Measurements from ENCODE around the gene MAPK12.

The MAPK12 gene

DNA sequence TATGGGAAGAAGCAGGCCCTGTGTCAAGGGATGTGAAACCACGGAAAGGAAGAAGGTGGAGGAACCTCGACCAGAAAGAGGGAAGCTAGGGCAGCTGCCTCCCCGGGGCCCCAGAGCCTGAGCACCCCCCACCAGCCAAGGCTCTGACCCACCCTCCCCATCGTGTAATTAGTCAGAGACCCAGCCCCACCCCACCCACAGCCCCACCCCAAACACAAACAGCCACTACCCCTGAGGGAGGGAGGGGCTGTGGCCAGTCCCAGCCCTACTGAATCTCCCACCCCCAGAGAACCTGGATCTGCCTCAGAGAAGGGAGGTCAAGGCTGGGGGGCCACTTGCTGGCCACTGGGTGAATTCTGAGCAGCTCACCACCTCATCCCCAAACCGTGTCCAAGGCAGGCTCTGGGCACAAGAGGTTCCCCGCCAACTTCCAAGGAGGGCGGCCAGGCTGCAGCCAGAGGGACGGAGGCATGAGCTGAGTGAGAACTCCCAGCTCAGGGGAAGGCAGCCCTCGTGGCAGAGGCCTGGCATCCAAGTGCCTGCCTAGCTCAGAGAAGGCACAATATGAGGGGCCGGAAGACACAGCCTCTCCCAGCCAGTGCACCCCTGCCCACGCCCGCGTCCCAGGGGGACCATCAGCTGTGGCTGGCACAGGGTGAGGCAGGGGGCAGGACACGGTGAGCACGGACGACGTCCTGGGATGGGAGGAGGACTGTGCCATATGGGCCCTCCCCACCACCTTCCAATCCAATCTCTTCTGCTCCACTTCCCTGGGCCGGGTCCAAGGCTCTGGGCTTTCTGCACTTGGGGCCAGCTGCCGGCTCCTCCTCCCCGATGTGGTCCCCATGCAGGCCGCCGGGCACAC is 43.3 kb upstream of the MAPK12 start:
- peak overlapping the region; percentile 65 for H2BK12ac ChIP-seq (ENCODE audit: low read length)
- peak overlapping the region; percentile 96 for H2AK5ac ChIP-seq (ENCODE audit: low read depth, low read length)
- no peaks in the 10 kb centered on the region for H3K9me3 ChIP-seq (replicated peaks in 1 of 2; ENCODE audit: control insufficient read depth in 2 of 2, insufficient read depth in 1 of 2, low read depth in 1 of 2, low read length in 2 of 2)
- peak overlapping the region; percentile 75 for H3K14ac ChIP-seq (ENCODE audit: low read length)
- H3K4me3 ChIP-seq (ENCODE audit: low read length in 2 of 2) = peak overlapping the region in 1 of 2 donors; percentile 97
- peak overlapping the region; percentile 70 for H3K23ac ChIP-seq (ENCODE audit: low read depth, low read length, poor library complexity)
- no peak overlapping the region for H3K27ac ChIP-seq (replicated peaks; ENCODE audit: low read length)
- H3K79me1 ChIP-seq (ENCODE audit: low read depth, low read length) = peaks cover 53% of the 10 kb centered on the region
- peak overlapping the region; percentile 30 for H3K9ac ChIP-seq (ENCODE audit: low read depth, low read length, poor library complexity)
- DNase-seq (ENCODE audit: low spot score) = no peak
- H2BK15ac ChIP-seq (ENCODE audit: low read length) = peak overlapping the region; percentile 65
- no peak overlapping the region for H2BK120ac ChIP-seq (ENCODE audit: low read depth, low read length)
- no CpG with 5 or more reads among the region's 22 CpGs for WGBS, 2 donors (ENCODE audit: extremely low coverage in 2 of 2, insufficient read length in 2 of 2, insufficient replicate concordance in 1 of 2)
- H3K4me1 ChIP-seq (ENCODE audit: control insufficient read depth in 2 of 2, insufficient read depth in 1 of 2, low read depth in 1 of 2, low read length in 2 of 2) = peaks cover 41 to 43% of the 10 kb centered on the region in 2 donors
- no peak overlapping the region for H4K91ac ChIP-seq (ENCODE audit: low read depth, low read length, poor library complexity)
- H3K18ac ChIP-seq (ENCODE audit: low read length) = peak overlapping the region; percentile 66
- H2AFZ ChIP-seq (ENCODE audit: low read length) = no peak overlapping the region
- H3K4me2 ChIP-seq (ENCODE audit: insufficient read depth, low read length, poor library complexity, severe bottlenecking) = no peak overlapping the region
- H3K4ac ChIP-seq (ENCODE audit: low read length) = peak overlapping the region; percentile 91
- peaks cover 2 to 51% of the 10 kb centered on the region in 2 donors for H3K36me3 ChIP-seq (replicated peaks in 1 of 2; ENCODE audit: control insufficient read depth in 2 of 2, insufficient read depth in 2 of 2, low read length in 2 of 2)
- peak overlapping the region; percentile 97 for H2BK5ac ChIP-seq (ENCODE audit: low read length)
- H4K8ac ChIP-seq (ENCODE audit: low read depth, low read length) = peak overlapping the region; percentile 86
- peaks cover 0 to 6% (median 0%) of the 10 kb centered on the region in 3 experiments for H3K27me3 ChIP-seq (ENCODE audit: control insufficient read depth in 3 of 3, insufficient read depth in 3 of 3, low read depth in 1 of 3, low read length in 3 of 3)

DNA sequence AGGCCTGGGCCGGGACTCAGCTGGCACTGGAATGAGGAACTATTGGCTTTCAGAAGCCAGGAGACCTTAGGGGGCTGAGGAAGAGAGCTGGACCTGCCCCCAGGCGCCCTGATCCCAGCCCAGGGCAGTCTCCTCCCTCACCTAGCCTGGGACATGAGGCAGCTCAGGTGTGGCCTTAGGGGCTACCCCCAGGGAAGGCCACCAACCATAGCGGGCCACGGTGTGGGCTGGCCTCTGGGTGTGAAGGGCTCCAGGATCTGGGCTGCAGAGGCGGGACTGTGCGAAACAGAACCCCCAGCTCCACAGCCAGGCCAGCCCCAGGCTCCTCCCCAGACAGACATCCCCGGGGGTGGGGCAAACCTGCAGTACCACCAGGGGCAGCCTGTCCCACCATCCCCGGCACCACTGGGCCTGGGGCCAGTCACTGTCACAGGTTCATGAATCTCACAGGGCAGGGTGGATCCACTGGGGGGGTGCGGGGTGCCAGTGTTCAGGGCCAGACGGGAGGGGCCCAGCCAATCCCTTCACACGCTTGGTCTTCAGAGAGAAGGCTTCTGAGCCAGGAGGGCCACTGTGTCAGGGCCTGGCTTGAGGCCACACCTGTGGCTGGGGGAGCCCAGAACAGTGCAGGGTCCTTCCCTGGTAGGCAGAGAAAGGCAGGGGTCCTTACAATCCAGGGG is 42.5 kb upstream of the MAPK12 start:
- no peak overlapping the region for H4K8ac ChIP-seq (ENCODE audit: low read depth, low read length)
- peak overlapping the region; percentile 50 for H3K9ac ChIP-seq (ENCODE audit: low read depth, low read length, poor library complexity)
- no CpG with 5 or more reads among the region's 11 CpGs for WGBS, 2 donors (ENCODE audit: extremely low coverage in 2 of 2, insufficient read length in 2 of 2, insufficient replicate concordance in 1 of 2)
- peaks cover 57% of the 10 kb centered on the region for H3K79me1 ChIP-seq (ENCODE audit: low read depth, low read length)
- H3K9me3 ChIP-seq (replicated peaks in 1 of 2; ENCODE audit: control insufficient read depth in 2 of 2, insufficient read depth in 1 of 2, low read depth in 1 of 2, low read length in 2 of 2) = no peaks in the 10 kb centered on the region
- H3K18ac ChIP-seq (ENCODE audit: low read length) = peak overlapping the region; percentile 60
- no peak overlapping the region for H3K27ac ChIP-seq (replicated peaks; ENCODE audit: low read length)
- no peak overlapping the region for H2AFZ ChIP-seq (ENCODE audit: low read length)
- H2BK12ac ChIP-seq (ENCODE audit: low read length) = peak overlapping the region; percentile 46
- H2BK5ac ChIP-seq (ENCODE audit: low read length) = no peak overlapping the region
- no peak overlapping the region for H3K4me3 ChIP-seq (ENCODE audit: low read length in 2 of 2)
- no peak overlapping the region for H2BK15ac ChIP-seq (ENCODE audit: low read length)
- H2BK120ac ChIP-seq (ENCODE audit: low read depth, low read length) = no peak overlapping the region
- peaks cover 0 to 6% (median 0%) of the 10 kb centered on the region in 3 experiments for H3K27me3 ChIP-seq (ENCODE audit: control insufficient read depth in 3 of 3, insufficient read depth in 3 of 3, low read depth in 1 of 3, low read length in 3 of 3)
- peak overlapping the region; percentile 96 for H2AK5ac ChIP-seq (ENCODE audit: low read depth, low read length)
- peak overlapping the region; percentile 68 for H3K23ac ChIP-seq (ENCODE audit: low read depth, low read length, poor library complexity)
- no peak overlapping the region for H3K14ac ChIP-seq (ENCODE audit: low read length)
- H3K36me3 ChIP-seq (replicated peaks in 1 of 2; ENCODE audit: control insufficient read depth in 2 of 2, insufficient read depth in 2 of 2, low read length in 2 of 2) = peaks cover 2 to 51% of the 10 kb centered on the region in 2 donors
- H4K91ac ChIP-seq (ENCODE audit: low read depth, low read length, poor library complexity) = no peak overlapping the region
- no peak overlapping the region for H3K4me2 ChIP-seq (ENCODE audit: insufficient read depth, low read length, poor library complexity, severe bottlenecking)
- H3K4ac ChIP-seq (ENCODE audit: low read length) = no peak overlapping the region
- no peak for DNase-seq (ENCODE audit: low spot score)
- H3K4me1 ChIP-seq (ENCODE audit: control insufficient read depth in 2 of 2, insufficient read depth in 1 of 2, low read depth in 1 of 2, low read length in 2 of 2) = peaks cover 36 to 39% of the 10 kb centered on the region in 2 donors

DNA sequence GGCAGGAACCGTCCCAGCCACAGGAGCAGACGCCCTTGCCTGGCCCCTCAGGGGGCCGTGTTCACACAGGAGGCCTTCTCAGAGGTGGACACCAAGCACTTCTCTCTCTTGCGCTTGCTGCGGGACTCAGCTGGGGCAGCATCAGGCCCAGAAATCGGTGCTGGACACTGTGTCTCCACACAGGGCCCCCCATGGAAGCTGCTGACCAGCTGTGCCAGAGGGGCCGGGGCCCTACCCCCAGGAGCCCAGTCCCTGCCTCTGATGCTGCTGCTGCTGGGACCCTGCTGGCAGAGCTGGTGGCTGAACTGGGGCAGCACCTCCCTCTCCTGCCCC is 42.0 kb upstream of the MAPK12 start:
- no peak for DNase-seq (ENCODE audit: low spot score)
- H2BK12ac ChIP-seq (ENCODE audit: low read length) = no peak overlapping the region
- peak overlapping the region; percentile 68 for H3K23ac ChIP-seq (ENCODE audit: low read depth, low read length, poor library complexity)
- peaks cover 61% of the 10 kb centered on the region for H3K79me1 ChIP-seq (ENCODE audit: low read depth, low read length)
- H4K8ac ChIP-seq (ENCODE audit: low read depth, low read length) = no peak overlapping the region
- no peak overlapping the region for H3K4ac ChIP-seq (ENCODE audit: low read length)
- H2BK120ac ChIP-seq (ENCODE audit: low read depth, low read length) = no peak overlapping the region
- peaks cover 2 to 55% of the 10 kb centered on the region in 2 donors for H3K36me3 ChIP-seq (replicated peaks in 1 of 2; ENCODE audit: control insufficient read depth in 2 of 2, insufficient read depth in 2 of 2, low read length in 2 of 2)
- H4K91ac ChIP-seq (ENCODE audit: low read depth, low read length, poor library complexity) = no peak overlapping the region
- no peak overlapping the region for H2BK5ac ChIP-seq (ENCODE audit: low read length)
- no CpG with 5 or more reads among the region's 7 CpGs for WGBS, 2 donors (ENCODE audit: extremely low coverage in 2 of 2, insufficient read length in 2 of 2, insufficient replicate concordance in 1 of 2)
- no peak overlapping the region for H2BK15ac ChIP-seq (ENCODE audit: low read length)
- H3K27me3 ChIP-seq (ENCODE audit: control insufficient read depth in 3 of 3, insufficient read depth in 3 of 3, low read depth in 1 of 3, low read length in 3 of 3) = peaks cover 0 to 6% (median 0%) of the 10 kb centered on the region in 3 experiments
- peak overlapping the region; percentile 96 for H2AK5ac ChIP-seq (ENCODE audit: low read depth, low read length)
- H3K18ac ChIP-seq (ENCODE audit: low read length) = peak overlapping the region; percentile 60
- no peak overlapping the region for H2AFZ ChIP-seq (ENCODE audit: low read length)
- no peak overlapping the region for H3K4me2 ChIP-seq (ENCODE audit: insufficient read depth, low read length, poor library complexity, severe bottlenecking)
- peaks cover 31 to 37% of the 10 kb centered on the region in 2 donors for H3K4me1 ChIP-seq (ENCODE audit: control insufficient read depth in 2 of 2, insufficient read depth in 1 of 2, low read depth in 1 of 2, low read length in 2 of 2)
- H3K14ac ChIP-seq (ENCODE audit: low read length) = no peak overlapping the region
- no peaks in the 10 kb centered on the region for H3K9me3 ChIP-seq (replicated peaks in 1 of 2; ENCODE audit: control insufficient read depth in 2 of 2, insufficient read depth in 1 of 2, low read depth in 1 of 2, low read length in 2 of 2)
- H3K27ac ChIP-seq (replicated peaks; ENCODE audit: low read length) = no peak overlapping the region
- peak overlapping the region; percentile 50 for H3K9ac ChIP-seq (ENCODE audit: low read depth, low read length, poor library complexity)
- no peak overlapping the region for H3K4me3 ChIP-seq (ENCODE audit: low read length in 2 of 2)

DNA sequence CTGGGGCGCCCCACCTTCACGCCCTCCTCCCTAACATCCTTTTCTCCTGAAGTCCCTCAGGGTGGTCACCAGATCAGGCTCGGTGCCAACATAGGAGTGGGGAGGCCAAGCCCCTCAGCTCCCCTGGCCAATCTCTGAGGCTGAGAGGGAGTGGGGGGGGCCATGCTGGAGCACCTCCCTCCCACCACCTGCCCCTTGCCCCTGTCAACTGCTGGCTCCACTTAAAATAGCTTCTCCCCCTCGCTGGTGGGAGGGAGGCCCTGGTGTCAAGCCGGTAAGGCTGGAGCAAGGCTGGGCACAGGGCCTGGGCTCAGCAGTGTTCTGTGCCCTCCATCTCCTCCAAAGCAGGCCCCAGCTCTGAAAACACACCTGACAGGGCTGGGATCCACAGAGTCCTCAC is 41.1 kb upstream of the MAPK12 start:
- H2AFZ ChIP-seq (ENCODE audit: low read length) = no peak overlapping the region
- peak overlapping the region; percentile 38 for H3K14ac ChIP-seq (ENCODE audit: low read length)
- peaks cover 24 to 30% of the 10 kb centered on the region in 2 donors for H3K4me1 ChIP-seq (ENCODE audit: control insufficient read depth in 2 of 2, insufficient read depth in 1 of 2, low read depth in 1 of 2, low read length in 2 of 2)

More for the DNA sequence above, 41.1 kb upstream of the MAPK12 start:
- DNase-seq (ENCODE audit: low spot score) = no peak
- peaks cover 0 to 6% (median 0%) of the 10 kb centered on the region in 3 experiments for H3K27me3 ChIP-seq (ENCODE audit: control insufficient read depth in 3 of 3, insufficient read depth in 3 of 3, low read depth in 1 of 3, low read length in 3 of 3)
- H3K27ac ChIP-seq (replicated peaks; ENCODE audit: low read length) = no peak overlapping the region
- no peak overlapping the region for H3K4me2 ChIP-seq (ENCODE audit: insufficient read depth, low read length, poor library complexity, severe bottlenecking)
- H3K4ac ChIP-seq (ENCODE audit: low read length) = no peak overlapping the region
- H3K4me3 ChIP-seq (ENCODE audit: low read length in 2 of 2) = no peak overlapping the region
- H2BK120ac ChIP-seq (ENCODE audit: low read depth, low read length) = no peak overlapping the region
- no peak overlapping the region for H2BK12ac ChIP-seq (ENCODE audit: low read length)
- H4K8ac ChIP-seq (ENCODE audit: low read depth, low read length) = no peak overlapping the region
- H3K79me1 ChIP-seq (ENCODE audit: low read depth, low read length) = peaks cover 59% of the 10 kb centered on the region
- H3K9me3 ChIP-seq (replicated peaks in 1 of 2; ENCODE audit: control insufficient read depth in 2 of 2, insufficient read depth in 1 of 2, low read depth in 1 of 2, low read length in 2 of 2) = no peaks in the 10 kb centered on the region
- H3K23ac ChIP-seq (ENCODE audit: low read depth, low read length, poor library complexity) = peak overlapping the region; percentile 55
- no peak overlapping the region for H3K18ac ChIP-seq (ENCODE audit: low read length)
- WGBS, 2 donors (ENCODE audit: extremely low coverage in 2 of 2, insufficient read length in 2 of 2, insufficient replicate concordance in 1 of 2) = no CpG with 5 or more reads among the region's 5 CpGs
- no peak overlapping the region for H2AK5ac ChIP-seq (ENCODE audit: low read depth, low read length)
- peak overlapping the region; percentile 60 for H3K9ac ChIP-seq (ENCODE audit: low read depth, low read length, poor library complexity)
- H2BK15ac ChIP-seq (ENCODE audit: low read length) = no peak overlapping the region
- peaks cover 2 to 57% of the 10 kb centered on the region in 2 donors for H3K36me3 ChIP-seq (replicated peaks in 1 of 2; ENCODE audit: control insufficient read depth in 2 of 2, insufficient read depth in 2 of 2, low read length in 2 of 2)
- H4K91ac ChIP-seq (ENCODE audit: low read depth, low read length, poor library complexity) = no peak overlapping the region
- no peak overlapping the region for H2BK5ac ChIP-seq (ENCODE audit: low read length)

Measured in neuronal stem cell (in vitro differentiated cells).